ACHN (cell line): ENCODE measurements around the gene CYFIP1.

Experiments
- DNase-seq: peaks from one replicate; pipeline ENCODE4 v3.0.0-alpha.2; 2015
- in situ Hi-C: cut with HindIII; loops from 2 replicates; pipeline ENCODE4 v1.10.0; 2017; ENCODE audit warnings: low sequenced_read_pairs, low pct_ligation_motif_present, low pct_unique_long_range_greater_than_20kb

CYFIP1 gene

DNA sequence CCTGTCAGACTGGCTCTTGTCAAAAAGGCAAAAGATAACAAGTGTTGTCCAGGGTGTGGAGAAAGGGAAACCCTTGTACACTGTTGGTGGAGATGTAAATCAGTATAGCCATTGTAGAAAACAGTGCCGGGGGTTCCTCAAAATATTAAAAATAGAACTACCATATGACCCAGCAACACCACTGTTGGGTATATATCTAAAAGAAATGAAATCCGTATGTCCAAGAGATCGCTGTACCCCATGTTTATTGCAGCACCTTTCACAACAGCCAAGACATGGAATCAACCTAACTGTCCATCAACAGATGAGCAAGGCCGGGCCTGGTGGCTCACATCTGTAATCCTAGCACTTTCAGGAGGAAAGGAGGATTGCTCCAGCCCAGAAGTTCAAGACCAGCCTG lies 6.2 kb downstream of the CYFIP1 start:
- in situ Hi-C loops, result no loop called here
- DNase-seq, result no peak

- DNase-seq, result no peak
- in situ Hi-C loops, result no loop called here
Observed at GRCh38 chr15:22973286-22973685, 6.9 kb downstream of the CYFIP1 start.

DNA sequence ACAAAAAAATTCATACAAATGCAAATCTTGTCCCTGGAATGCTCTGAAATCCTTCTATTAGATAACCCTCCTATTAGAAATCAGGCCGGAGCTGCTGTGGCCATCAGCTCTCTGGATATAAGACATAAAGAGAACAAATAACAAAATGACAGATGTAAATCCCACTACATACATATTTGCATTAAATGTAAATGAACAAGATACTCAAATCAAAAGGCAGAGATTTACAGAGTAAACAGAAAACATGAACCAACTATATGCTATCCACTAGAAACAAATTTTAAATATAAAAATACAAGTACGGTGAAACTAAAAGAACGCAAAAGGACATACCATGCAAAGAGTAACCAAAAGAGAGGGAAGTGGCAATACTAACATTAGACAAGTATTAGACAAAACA lies 10.7 kb downstream of the CYFIP1 start:
- DNase-seq, result no peak
- in situ Hi-C loops, result no loop called here

- peak; percentile 50 for DNase-seq
- in situ Hi-C loops, result no loop called here
Observed at GRCh38 chr15:22968366-22968765, 11.8 kb downstream of the CYFIP1 start.

- DNase-seq, result no peak
- in situ Hi-C loops, result no loop called here
Observed at GRCh38 chr15:22967084-22967770, 12.9 kb downstream of the CYFIP1 start.

- in situ Hi-C loops, result no loop called here
- no peak for DNase-seq
Observed at GRCh38 chr15:22966321-22967083, 13.7 kb downstream of the CYFIP1 start.

DNA sequence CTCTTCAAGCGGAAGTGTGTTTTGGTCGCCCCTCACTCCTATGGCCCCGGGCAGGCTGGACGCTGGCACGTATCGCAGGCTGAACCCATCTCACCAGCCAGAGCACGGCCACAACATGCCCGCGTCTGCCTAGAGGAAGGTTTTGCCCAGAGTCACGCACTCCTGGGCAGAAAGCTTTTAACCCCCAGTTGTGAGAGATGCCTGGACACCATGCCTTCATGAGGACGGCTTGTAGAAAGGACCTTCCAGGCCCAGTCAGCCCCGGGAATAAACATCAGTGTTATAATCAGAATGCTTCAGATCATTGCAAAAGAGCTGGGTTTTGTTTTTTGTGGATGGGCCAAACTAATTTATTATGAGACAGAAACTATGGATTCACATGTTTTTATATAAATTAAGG lies 16.5 kb downstream of the CYFIP1 start:
- in situ Hi-C loops, result no loop called here
- DNase-seq, result no peak

DNA sequence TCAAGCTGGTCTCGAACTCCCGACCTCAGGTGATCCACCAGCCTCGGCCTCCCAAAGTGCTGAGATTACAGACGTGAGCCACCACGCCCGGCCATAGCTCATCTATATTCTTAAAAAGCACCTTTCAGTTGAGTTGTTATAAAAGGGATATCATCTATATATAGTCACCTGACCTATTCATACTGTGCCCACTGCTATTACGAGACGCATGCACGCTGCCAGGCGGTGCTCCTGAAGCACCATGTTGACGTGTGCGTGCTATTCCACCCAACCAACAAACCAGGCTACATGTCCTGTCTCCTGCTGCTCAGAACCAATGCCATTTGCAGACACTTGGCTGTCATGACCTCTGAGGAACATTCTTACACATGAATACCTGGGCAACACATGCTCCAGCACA lies 17.6 kb downstream of the CYFIP1 start:
- no peak for DNase-seq
- in situ Hi-C loops, result no loop called here

DNA sequence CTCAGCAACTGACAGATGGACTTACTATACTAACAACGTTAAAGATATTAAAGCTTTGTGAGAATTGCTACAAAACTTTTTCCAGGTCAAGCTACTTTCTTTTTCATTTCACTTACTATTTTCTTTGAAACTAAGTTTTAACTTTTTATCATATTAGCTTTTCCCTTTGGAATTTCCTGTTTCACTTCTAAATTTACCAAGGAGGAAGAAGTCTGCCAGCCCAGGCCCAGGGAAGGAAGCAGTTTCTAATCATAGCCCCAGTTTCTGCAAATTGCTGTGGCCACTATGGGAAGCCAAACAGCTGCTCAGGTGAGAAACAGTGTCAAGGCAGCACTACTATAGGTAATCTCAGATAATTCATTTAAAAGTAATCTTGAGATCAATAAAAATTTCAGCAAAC lies 18.4 kb downstream of the CYFIP1 start:
- no peak for DNase-seq
- in situ Hi-C loops, result no loop called here

DNA sequence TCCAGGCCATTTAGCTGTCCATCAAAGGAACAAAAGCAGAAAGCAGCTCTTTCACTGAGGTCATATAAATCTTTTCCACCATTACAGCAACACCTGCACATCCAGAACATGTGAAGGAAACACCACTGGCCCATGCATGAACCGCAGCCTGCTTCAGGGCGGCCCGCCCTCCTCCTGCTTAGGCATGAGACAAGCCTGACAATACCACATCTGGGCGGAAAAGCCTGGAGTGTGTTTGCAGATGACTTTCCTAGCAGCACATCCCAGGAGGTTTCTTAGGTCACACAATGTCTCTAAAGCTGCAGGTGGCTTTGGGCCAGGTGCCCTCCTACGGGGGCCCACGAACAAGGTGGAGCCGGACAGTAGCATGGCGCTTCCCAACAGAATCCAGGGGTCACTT lies 19.6 kb downstream of the CYFIP1 start:
- in situ Hi-C loops, result no loop called here
- no peak for DNase-seq

- in situ Hi-C loops, result no loop called here
Observed at GRCh38 chr15:22960126-22960525, 20.0 kb downstream of the CYFIP1 start.

DNA sequence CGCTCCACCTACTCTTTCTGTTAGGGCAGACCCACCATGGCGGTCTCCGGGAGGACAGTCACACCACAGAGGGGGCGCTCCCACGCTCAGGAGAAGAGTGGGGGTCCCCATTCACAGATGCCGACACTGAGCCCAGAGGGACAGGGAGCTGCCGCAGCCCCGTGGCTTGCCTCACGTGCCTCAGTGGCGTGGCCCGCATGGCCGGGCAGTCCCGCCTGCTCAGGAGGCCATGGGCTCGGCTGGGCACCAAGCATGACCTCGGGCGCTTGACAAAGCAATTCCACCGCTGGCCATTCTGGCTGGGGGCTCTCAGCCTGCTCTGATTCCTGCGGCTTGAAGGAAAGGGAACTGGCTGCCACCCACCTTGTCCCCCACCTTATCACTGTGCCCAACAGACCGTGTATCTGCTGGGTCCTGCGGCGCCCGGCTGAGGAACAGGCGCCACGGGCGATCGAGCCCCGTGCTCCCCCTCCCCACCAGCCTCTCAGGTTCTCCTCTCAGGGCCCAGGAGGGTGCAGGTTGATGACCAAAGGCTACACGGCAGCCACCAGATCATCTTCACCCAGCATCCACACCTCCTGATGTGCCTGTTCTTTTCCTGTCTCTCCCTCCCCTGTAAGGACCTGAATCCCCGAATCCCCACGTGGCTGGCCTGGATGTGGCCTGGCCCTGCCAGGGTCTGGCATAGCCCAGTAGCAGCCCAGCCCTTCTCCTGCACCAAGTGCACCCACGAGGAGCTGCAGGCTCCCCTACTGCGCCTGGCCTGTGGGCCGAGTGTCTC lies 20.7 kb downstream of the CYFIP1 start:
- DNase-seq, result no peak
- in situ Hi-C loops, result no loop called here

More at GRCh38 chr15:22960126-22960525, 20.0 kb downstream of the CYFIP1 start:
- DNase-seq, result no peak

DNA sequence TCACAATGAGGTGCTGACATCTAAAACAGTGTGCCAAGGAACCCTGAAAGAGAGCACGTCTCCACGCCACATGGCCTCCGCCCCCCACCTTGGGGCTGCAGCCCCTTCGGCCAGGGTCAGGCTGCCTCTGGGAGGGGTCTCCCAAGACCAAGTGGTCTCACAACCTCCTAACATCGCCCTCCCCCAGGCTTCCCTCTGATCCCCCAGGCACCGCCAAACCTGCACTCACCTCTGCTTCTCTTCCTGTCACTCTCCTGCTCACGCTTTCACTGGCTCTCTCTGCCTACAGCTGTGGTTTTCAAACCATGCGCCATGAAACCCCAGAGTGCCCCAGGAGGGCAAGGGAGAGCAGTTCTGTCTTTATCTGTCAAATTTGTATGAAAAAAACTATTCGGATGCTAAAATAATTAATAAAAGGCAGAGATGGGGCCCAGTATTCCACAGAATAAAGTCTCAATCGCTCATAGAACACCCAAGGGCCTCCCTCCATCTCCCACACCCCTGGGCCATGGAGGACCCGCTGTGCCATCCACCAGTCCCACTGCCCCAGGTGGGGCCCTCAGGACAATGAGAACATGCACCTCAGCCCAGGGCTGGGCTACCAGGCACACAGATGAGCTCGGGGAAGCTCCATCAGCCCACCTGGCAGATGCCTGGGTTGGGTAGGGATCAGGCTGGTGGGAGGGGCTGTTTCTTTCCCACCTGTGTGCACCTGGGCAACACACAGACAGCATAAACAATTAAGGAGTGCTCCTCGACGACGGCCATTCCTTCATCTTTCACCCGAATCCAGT lies 21.5 kb downstream of the CYFIP1 start:
- in situ Hi-C loops, result no loop called here
- DNase-seq, result no peak

- DNase-seq, result no peak
Observed at GRCh38 chr15:22956978-22957260, 23.2 kb downstream of the CYFIP1 start.

DNA sequence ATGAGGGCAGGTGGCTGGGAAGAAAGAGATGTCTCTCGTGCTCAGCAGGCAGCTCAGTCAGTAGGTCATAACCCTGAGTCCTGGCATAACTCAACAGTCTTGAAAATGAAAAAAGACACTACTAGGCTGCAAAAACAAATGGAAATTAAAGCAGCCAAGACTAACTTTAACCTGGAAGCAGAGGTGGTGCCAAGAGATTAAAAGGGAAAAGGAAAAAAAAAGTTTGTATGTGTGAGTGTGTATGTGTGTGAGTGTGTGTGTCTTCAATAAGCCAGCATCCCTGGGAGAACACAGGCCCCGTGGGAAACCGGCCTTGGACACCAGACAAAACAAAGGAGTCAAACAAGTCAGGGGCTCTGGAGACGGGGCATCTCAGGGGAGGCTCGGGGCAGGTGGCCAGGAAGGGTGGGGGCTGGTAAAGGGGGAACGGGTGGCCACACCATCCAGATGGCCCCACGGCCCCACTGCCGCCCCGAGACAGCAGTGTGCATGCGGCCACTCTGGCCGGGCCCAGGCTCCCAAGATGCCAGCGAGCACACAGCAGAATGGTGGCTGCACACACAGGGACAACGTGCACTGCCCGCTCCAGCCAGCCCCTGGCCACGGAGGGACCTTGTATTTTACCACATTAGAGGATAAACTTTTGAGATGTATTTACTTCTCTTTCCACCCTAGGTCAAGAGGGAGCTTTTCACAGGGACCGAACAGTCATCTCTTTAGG lies 23.8 kb downstream of the CYFIP1 start:
- DNase-seq, result no peak
- in situ Hi-C loops, result no loop called here

More at GRCh38 chr15:22956978-22957260, 23.2 kb downstream of the CYFIP1 start:
- in situ Hi-C loops, result no loop called here

DNA sequence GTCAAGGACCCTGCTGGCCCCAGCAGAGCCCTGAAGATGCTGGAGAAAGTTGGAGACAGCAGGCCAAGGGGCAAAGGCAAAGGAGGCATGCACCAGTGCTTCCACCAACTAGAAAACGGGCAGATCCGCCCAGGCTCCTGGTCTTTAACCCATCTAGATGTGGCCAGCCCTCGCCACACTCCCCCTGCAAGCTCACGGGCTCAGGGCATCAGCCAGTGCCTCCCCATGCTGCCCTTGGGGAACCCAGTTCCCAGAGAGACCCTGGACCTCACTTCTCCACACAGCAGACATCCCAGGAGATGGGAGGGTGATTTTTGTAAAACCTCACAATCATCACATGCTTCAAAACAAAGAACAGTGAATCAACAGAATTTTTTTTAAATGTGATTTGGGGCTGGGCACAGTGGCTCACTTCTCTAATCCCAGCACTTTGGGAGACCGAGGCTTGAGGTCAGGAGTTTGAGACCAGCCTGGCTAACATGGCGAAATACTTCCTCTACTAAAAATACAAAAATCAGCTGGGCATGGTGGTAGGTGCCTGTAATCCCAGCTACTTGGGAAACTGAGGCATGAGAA lies 24.5 kb downstream of the CYFIP1 start:
- in situ Hi-C loops, result no loop called here
- no peak for DNase-seq

DNA sequence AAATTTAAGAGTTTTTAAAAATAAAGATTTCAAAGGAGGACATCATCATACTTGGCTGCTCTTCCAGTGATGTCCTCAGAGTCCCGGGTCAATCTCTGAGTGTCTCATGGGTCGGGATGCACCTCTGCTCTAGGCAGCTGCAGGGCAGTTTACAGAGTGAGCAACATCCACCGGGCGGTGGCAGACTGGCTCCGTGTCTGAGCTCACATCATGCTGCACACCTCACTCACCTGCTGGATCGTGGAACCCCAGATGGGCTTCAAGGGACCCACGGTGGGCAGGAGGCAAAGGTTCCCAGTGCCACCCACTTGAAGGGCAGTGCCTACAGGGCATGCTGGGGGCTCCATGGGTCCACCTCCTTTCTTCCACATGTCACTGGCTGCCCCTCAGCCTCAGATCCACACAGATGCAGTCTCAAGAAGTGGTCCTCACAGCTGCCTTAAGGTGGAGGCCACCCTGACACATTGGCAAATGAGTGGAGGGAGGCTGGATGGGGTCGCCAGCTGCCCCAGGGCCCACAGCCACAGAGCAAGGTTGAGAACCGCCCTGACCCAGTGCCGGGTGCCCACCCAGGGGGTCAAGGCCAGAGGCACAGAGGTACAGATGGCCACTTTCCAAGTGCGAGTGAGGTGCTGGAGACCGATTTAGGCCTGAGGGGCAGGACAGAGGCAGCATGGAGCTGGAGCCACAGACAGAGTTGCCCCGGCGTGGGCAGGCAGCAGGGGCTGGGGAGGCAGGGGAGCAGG lies 25.2 kb downstream of the CYFIP1 start:
- in situ Hi-C loops, result no loop called here
- no peak for DNase-seq
